ENCODE data around the gene THEM5.

THEM5 gene

DNA sequence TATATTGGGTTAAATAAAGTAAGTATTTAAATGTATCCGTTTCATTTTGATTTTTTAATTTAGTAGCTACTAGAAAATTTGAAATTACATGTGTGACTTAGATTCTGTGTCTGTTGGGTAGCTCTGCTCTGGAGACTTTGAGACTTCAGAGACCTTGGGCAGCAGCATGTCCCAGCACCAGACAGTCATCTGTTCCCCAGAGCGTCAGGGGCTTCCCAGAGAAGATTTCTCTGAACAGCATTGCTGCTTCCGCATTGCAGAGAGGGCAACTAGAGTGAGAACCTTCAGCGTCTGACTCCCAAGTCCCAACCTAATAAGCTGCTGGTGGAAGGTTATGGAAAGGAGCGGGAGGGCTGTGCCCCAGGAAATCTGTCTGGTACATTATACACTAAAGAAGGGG, 54.9 kb downstream of the THEM5 start:
- no peak for DNase-seq (ENCODE audit: low spot score)
- TF ChIP-seq, protein P1, sequence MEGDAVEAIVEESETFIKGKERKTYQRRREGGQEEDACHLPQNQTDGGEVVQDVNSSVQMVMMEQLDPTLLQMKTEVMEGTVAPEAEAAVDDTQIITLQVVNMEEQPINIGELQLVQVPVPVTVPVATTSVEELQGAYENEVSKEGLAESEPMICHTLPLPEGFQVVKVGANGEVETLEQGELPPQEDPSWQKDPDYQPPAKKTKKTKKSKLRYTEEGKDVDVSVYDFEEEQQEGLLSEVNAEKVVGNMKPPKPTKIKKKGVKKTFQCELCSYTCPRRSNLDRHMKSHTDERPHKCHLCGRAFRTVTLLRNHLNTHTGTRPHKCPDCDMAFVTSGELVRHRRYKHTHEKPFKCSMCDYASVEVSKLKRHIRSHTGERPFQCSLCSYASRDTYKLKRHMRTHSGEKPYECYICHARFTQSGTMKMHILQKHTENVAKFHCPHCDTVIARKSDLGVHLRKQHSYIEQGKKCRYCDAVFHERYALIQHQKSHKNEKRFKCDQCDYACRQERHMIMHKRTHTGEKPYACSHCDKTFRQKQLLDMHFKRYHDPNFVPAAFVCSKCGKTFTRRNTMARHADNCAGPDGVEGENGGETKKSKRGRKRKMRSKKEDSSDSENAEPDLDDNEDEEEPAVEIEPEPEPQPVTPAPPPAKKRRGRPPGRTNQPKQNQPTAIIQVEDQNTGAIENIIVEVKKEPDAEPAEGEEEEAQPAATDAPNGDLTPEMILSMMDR (IDR thresholded peaks at IDR 0.05; ENCODE audit: borderline replicate concordance, control extremely low read depth, extremely low read depth, insufficient read depth, missing control alignments), result no peak

More for the DNA sequence above, 54.9 kb downstream of the THEM5 start:
- in situ Hi-C loops (cut with MboI; ENCODE audit: low sequenced_read_pairs, unreplicated experiment), result no loop called here

All from GM13976 (cell line).